Kidney (tissue), 14 donors: ENCODE results near the gene SGPL1. TPM values are rescaled to one million over a fixed set of nuclear protein-coding genes. Genes with fewer than 3 reads are reported as not detected.

Experiments
- DNase-seq, 5 donors: peaks; one replicate each; pipeline ENCODE4 v3.0.0-alpha.2; 2013 to 2020
- FAIRE-seq: peaks from 2 replicates; lab custom pipeline; 2012; peaks lifted over from hg19 to GRCh38; lab: Jason Lieb, UNC
- H3K27ac ChIP-seq, 2 donors: one replicate each; pipeline ENCODE4 v1.7.0; 2013; ENCODE audit warnings: low read depth in 2 of 2, low read length in 2 of 2, inconsistent platforms in 1 of 2
- H3K27me3 ChIP-seq: one replicate; pipeline ENCODE4 v1.7.1; 2013; ENCODE audit warnings: low read length, inconsistent platforms; ENCODE audit not compliant: control insufficient read depth, insufficient read depth
- H3K36me3 ChIP-seq, 3 donors: one replicate each; pipeline versions ENCODE4 v1.7.0 to v1.7.1; 2013; ENCODE audit warnings: low read length in 3 of 3, control low read depth in 1 of 3, inconsistent platforms in 1 of 3; ENCODE audit not compliant: insufficient read depth in 3 of 3, control insufficient read depth in 2 of 3
- H3K4me1 ChIP-seq, 3 donors: one replicate each; pipeline versions ENCODE4 v1.7.0 to v1.7.1; 2013; ENCODE audit warnings: low read length in 3 of 3, inconsistent platforms in 1 of 3, low read depth in 1 of 3; ENCODE audit not compliant: control insufficient read depth in 2 of 3, insufficient read depth in 2 of 3
- H3K4me3 ChIP-seq, 3 donors: one replicate each; pipeline versions ENCODE4 v1.7.0 to v1.8.1; 2013; ENCODE audit warnings: low read length in 3 of 3, control low read depth in 1 of 3, inconsistent platforms in 1 of 3
- H3K9ac ChIP-seq, 3 donors: one replicate each; pipeline versions ENCODE4 v1.7.0 to v1.7.1; 2013; ENCODE audit warnings: low read length in 3 of 3, control low read depth in 1 of 3, inconsistent platforms in 1 of 3
- H3K9me3 ChIP-seq, 3 donors: one replicate each; pipeline versions ENCODE4 v1.7.0 to v1.7.1; 2013; ENCODE audit warnings: low read length in 3 of 3, control low read depth in 1 of 3, inconsistent platforms in 1 of 3; ENCODE audit not compliant: control insufficient read depth in 2 of 3, insufficient read depth in 1 of 3
- CTCF ChIP-seq: IDR thresholded peaks from 3 replicates; pipeline ENCODE4 v1.5.1; 2012; ENCODE audit warnings: mild to moderate bottlenecking, moderate library complexity, borderline replicate concordance; ENCODE audit not compliant: insufficient read depth; ENCODE audit errors: extremely low read depth
- intact Hi-C: fragments of 100-400 bp; cut with DNase I; formaldehyde crosslinking; loops from one replicate; pipeline ENCODE4 v1.11.1; 2022
- polyA plus RNA-seq: library from polyadenylated mRNA; stranded (reverse); fragments of 350-450 nt; fragmentation: Illumina TruSeq; extraction: RNeasy Lipid Tissue Mini Kit (QIAGEN cat#74804); gene quantifications from one replicate; pipeline ENCODE4 v1.2.3, GENCODE V29; 2014; ENCODE audit warnings: low read depth, low replicate concordance; ENCODE audit not compliant: insufficient read depth
- total RNA-seq: library from RNA; stranded (reverse); fragmentation: NEBNext Ultra II Directional; extraction: Animal tissue kit (Norgen Biotek cat#: 25700); gene quantifications from one replicate; pipeline ENCODE4 v1.2.1, GENCODE V29; 2021
- donor health status: control.
- donor health status: control.
- donor health status: control.
- donor health status: control.
- donor health status: control.
- donor health status: DM: yes; HTN: yes; CAD: no.
- donor health status: Normal renal cell carcinoma (clear cell type).

Gene SGPL1
- total and polyA plus RNA-seq, 2 donors from 2014 or later = 13.5 to 105 TPM

GRCh38 chr10:70784471-70784870 is 31.3 kb upstream of the SGPL1 start:
- Histone ChIP-seq H3K27me3 (no peaks in the 10 kb centered on the region), H3K9ac (no peak overlapping the region), H3K9me3 (peaks cover 0 to 6% (median 0%) of the 10 kb centered on the region in 3 donors), H3K4me1 (peaks cover 0 to 3% (median 0%) of the 10 kb centered on the region in 3 donors), H3K36me3 (no peaks in the 10 kb centered on the region), H3K4me3 (no peak overlapping the region), H3K27ac (no peak overlapping the region)
- FAIRE-seq = no peak
- TF ChIP-seq CTCF = no peak
- intact Hi-C loops = no loop called here
- DNase-seq = no peak

GRCh38 chr10:70785190-70785589 is 30.6 kb upstream of the SGPL1 start, which contains the start of gene TBATA:
Gene TBATA (minus strand): TSS chr10:70785377. CDS start chr10:70783379, 1,998 bp downstream.
- H3K4me1 ChIP-seq = peaks cover 0 to 3% (median 0%) of the 10 kb centered on the region in 3 donors
- H3K27ac ChIP-seq = no peak within 1 kb of the TSS
- peaks cover 0 to 6% (median 0%) of the 10 kb centered on the region in 3 donors for H3K9me3 ChIP-seq
- no peaks in the 10 kb centered on the region for H3K27me3 ChIP-seq
- H3K4me3 ChIP-seq = no peak within 1 kb of the TSS
- FAIRE-seq (no peak), DNase-seq (no peak)
- intact Hi-C loops = no loop called here
- no peak within 1 kb of the TSS for H3K9ac ChIP-seq
- no peak for TF ChIP-seq CTCF
- H3K36me3 ChIP-seq = no peaks in the 10 kb centered on the region

GRCh38 chr10:70786799-70787415 is 28.8 kb upstream of the SGPL1 start:
- intact Hi-C loops = no loop called here
- Histone ChIP-seq H3K9ac (no peak overlapping the region), H3K4me1 (peaks cover 0 to 3% (median 0%) of the 10 kb centered on the region in 3 donors), H3K4me3 (no peak overlapping the region), H3K9me3 (peaks cover 0 to 6% (median 0%) of the 10 kb centered on the region in 3 donors), H3K27me3 (no peaks in the 10 kb centered on the region), H3K27ac (no peak overlapping the region), H3K36me3 (no peaks in the 10 kb centered on the region)
- no peak for TF ChIP-seq CTCF
- DNase-seq (no peak), FAIRE-seq (no peak)
